GM19455 (cell line): ENCODE measurements around the gene MATN4.

Source experiments
- ATAC-seq: cut with Tn5 transposase; IDR thresholded peaks from one replicate; pipeline ENCODE4 v1.9.1; 2021; ENCODE audit not compliant: unreplicated experiment

Gene MATN4

DNA sequence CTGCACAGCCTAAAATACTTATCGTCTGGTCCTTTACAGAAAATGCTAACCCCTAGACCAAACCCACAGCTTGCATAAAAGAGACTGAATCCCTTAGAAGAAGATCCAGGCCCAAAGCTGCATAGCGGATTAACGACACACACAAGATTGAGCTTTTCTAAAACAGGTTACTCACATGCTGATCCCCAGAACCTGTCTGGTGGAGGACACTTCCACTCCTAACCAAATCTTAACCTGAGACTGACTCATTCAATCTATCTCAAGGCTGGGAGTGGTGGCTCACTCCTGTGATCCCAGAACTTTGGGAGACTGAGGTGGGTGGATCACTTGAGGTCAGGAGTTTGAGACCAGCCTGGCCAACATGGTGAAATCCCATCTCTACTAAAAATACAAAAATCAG lies 50.9 kb downstream of the MATN4 start:
- ATAC-seq = no peak

- no peak for ATAC-seq
These were observed 53.5 kb downstream of the MATN4 start, which contains the start of gene SLPI for GRCh38 chr20:45254383-45255262. SLPI (minus strand) TSS chr20:45254564; CDS start chr20:45254543, 21 bp downstream.

DNA sequence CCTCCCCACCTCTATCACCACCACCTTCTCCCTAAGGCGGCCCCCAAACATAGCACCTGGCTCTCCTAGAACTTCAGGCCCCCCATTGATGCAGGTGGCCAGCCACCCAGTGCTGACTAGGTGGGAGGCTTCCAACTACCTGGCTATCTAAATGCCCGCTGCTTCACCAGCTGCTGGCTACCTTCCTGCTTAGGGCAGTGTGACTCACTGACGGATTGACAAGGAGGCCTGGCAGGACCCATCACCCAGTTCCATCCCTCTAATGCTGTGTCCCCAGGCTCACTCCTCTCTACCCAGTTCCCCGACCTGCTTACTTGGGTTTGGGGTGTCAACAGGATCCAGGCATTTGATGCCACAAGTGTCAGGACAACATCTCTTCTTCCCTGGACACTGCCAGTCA lies 54.8 kb downstream of the MATN4 start:
- ATAC-seq = no peak

DNA sequence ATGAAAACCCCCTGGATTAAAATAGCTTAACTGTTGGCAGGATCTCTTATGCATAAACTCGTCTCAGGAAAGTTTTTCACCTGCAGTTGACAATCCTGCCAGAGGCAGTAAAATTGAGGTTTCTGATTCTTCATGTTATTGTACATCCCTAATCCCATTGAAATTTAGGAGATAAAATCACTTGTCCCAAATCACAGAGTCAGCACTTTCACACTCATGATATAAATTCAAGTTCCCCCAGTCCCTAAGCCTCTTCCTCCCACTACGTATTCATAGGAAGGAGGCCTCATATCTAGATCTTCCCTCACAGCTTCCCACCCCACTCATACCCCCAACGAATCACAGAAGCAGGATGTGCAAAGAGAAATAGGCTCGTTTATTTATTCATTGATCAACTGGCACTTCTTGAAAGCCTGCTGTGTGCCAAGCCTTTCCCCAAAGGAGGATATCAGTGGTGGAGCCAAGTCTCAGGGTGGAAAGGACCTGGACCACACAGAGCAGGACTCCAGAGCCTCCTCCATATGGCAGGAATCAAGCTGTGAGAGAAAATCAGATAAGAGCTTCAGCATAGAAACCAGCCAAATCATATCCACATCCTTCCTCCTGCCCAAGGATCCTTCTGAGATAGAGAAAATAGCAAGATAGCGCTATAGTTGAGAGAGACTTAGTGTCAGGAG lies 56.1 kb downstream of the MATN4 start:
- ATAC-seq = no peak

GRCh38 chr20:45248609-45249008 lies 59.5 kb downstream of the MATN4 start:
- no peak for ATAC-seq

- ATAC-seq = no peak
These were observed 60.2 kb downstream of the MATN4 start for GRCh38 chr20:45247865-45248264.

DNA sequence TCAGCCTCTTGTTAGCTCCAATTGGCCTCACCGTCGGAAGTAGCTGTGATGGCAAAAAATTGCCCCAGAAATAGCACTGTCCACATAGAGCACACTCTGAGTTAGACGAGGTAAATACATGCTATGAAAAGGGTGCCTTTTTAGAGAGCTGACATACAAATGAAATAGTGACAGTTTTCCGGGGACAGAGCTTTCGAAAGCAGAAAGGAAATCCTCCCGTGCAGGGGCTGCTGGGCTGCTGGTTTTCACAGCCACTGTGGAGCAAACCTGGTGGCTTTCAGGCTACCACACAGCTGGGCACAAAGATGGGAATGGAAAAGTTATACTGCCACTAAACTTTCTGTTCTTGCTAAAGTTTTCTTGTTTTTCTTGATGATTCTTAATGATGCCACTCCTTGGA lies 62.0 kb downstream of the MATN4 start:
- ATAC-seq = no peak
